Subcutaneous adipose tissue (tissue), 4 donors: ENCODE data around the gene TENT4A. TPM values are rescaled to one million over a fixed set of nuclear protein-coding genes. Genes with fewer than 3 reads are reported as not detected.

Source experiments
- total RNA-seq, 4 donors: library from RNA; depleted of rRNA; stranded (reverse); fragments of >200 nt; gene quantifications; one replicate each; pipeline ENCODE4 v1.1.0, GENCODE V29; 2016
- TF ChIP-seq, protein P1 (sequence below): fragments of 450-650 bp; IDR thresholded peaks from one replicate; pipeline ENCODE4 v1.5.1; 2016; ENCODE audit warnings: low read depth, mild to moderate bottlenecking, control low read depth, antibody characterized with exemption, moderate library complexity

TENT4A gene
- total RNA-seq, 4 donors from 2014 or later: 25.3 to 44.6 (median 29.4) TPM

DNA sequence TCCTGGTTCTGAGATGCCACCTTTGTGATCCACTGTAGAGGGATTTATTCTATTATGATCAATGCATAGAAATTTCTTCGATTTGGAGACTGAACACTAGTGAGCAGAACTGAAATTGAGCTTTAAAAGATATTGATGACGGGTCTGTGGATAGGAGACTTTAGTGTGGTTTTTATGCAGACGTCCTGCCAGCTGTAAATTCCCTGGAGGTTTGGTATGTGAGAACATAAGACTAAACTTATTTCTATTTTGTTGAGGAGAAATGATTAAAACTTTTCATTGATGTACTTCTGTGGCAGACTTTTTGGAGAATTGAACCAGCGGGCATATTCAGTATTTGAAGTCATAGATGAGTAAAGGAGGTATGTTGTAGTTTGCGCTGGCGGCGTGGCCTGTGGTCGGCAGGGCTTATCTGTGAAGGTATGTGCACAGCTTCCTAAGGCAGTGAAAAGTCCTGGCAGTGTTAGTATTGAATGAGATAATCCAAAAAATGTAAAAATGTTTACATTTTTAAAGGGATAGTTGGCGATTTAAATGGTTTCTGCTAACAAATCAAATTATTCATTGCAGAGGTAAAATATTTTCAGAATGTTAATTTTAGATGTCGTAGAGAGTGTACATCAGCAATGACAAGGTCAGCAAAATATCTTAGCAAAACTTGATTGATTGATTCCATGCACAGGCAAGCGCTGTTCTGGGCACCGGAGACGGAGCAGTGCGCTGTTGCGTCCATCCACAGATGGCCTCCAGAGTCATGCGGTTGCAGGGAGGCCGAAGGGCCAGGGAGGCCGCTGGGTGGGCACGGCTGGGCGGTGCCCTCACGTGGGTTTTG lies 20.4 kb downstream of the TENT4A start:
- TF ChIP-seq, protein P1, sequence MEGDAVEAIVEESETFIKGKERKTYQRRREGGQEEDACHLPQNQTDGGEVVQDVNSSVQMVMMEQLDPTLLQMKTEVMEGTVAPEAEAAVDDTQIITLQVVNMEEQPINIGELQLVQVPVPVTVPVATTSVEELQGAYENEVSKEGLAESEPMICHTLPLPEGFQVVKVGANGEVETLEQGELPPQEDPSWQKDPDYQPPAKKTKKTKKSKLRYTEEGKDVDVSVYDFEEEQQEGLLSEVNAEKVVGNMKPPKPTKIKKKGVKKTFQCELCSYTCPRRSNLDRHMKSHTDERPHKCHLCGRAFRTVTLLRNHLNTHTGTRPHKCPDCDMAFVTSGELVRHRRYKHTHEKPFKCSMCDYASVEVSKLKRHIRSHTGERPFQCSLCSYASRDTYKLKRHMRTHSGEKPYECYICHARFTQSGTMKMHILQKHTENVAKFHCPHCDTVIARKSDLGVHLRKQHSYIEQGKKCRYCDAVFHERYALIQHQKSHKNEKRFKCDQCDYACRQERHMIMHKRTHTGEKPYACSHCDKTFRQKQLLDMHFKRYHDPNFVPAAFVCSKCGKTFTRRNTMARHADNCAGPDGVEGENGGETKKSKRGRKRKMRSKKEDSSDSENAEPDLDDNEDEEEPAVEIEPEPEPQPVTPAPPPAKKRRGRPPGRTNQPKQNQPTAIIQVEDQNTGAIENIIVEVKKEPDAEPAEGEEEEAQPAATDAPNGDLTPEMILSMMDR: no peak

DNA sequence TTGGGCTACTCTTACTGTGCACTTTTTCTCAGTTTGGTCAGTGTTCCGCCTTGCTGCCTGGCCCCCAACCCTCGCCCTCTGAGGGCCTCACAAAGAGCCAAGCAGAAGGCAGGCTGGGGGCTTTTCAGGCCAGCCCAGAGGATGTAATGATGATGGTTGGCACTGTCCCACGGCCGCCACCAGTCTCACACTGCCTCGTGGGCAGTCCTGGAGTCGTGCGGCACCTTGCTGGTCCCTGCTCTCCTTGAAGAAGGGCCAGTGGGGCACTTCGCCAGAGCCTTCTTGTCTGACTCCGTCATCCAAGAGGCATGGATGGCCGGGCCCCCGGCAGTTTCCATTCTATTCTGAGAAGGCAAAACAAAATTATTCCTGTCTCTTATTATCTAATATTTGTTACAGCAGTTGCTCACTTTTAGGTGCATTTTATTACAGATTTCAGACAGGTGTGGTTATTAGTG lies 21.0 kb downstream of the TENT4A start:
- TF ChIP-seq, protein P1: no peak

DNA sequence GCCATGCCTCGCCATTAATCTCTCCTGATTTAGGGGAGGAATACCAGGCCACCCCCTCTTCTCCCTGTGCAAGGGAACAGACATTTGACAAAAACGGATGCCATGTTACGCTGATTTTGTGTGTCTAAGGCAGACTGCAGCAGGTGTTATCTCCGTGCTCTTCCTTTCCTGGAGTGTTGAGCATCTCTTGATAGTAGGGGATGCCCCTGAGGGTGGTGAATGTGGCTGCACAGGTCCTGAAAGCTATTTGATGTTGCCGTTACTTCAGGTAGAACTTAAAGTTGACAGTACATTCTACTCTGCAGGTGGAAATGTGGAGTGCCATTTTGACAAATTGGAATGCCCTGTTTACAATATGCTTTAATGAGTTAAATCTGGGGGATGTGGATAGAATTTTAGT lies 21.5 kb downstream of the TENT4A start:
- TF ChIP-seq, protein P1: no peak

DNA sequence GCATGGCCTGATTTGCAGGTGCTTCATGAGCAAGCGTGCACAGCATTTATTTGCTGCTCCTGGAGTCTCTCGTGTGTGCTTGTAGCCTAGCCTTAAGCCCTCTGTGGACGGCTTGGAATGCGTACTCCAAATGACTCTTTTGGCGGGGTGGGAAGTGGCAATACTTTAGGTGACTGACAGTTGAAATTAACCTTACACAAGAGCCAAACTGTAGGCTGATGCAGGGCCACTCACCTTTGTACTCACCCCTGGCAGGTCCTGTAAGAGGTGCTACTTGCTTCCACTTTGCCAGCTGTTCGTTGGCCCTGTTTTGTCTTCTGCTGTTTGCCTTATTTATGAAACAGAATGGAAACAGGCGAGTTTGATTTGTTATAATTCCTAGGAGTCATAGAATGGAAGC lies 22.9 kb downstream of the TENT4A start:
- TF ChIP-seq, protein P1: no peak

DNA sequence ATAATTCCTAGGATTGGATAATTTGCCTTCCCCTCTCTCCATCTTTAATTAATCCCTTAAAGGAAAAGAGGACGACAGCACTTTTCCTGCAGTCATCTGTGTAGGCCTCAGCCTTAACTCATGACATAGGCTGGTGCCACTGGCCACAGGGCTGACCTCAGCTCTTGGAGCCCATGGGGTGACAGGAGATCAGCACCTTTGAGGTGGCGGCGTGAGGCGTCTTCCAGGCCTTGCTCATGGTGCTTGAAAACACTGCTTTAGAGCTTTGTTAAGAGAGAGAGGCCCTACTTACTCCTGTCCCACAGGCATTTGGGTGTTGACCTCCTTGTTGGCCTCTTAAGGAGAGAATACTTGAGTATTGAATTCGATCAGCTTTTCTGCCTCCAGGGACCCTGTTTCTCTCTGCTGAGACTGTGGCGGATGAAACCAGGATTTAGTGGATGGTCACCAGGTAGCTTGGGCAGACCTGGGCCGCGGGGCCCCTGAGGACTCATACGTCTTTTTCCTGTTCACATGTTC lies 23.4 kb downstream of the TENT4A start:
- TF ChIP-seq, protein P1: no peak

DNA sequence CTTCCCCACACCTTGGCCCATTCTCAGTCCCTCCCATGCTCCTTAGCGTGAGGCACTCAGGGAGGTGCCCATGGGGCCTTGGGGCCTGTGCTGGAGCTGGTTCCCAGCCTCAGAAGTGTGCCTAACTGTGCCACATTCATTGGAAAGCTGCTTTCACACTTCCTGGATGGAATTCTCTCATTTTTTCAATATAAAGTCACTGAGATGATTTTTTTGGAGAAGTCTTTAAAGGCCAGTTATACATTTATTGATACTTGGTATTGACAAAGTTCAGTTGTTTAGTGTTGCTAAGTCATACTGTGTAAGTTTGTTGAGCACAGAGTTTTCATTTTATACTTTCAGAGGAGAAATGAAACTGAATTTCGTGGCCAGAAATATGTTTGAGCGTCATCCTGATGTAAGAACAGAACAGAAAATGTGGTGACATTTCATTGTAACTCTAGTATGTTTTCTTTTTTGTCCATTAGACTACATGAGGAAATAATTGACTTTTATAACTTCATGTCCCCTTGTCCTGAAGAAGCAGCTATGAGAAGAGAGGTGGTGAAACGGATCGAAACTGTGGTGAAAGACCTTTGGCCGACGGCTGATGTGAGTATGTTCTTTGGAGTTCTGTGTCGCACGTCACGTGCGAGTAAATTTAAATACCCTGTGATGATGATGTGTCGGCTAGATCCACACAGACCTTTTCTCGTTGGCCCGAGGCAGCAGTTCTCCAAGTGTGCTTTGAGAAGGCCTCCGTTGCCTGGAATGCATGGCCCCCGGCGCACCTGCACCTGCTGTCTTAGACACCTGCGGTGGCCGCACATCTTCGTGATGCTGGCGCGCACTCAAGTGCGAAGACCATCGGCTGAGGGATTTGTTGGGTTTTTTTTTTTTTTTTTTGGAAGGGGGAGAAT lies 24.1 kb downstream of the TENT4A start:
- TF ChIP-seq, protein P1: no peak

DNA sequence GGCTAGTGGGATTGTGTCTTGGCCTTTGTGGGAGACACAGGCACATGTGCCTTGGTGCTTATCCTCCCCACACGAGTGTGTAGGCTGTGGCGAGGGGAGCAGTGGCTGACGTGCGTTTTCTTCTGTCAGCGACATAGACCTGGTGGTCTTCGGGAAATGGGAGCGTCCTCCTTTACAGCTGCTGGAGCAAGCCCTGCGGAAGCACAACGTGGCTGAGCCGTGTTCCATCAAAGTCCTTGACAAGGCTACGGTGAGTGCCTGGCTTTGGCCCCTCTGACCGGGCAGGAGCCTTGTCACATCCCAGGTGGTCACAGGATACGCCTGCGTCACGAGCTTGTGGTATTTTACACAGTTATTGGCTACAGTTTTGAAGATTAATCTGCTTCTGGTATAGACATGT lies 26.4 kb downstream of the TENT4A start:
- TF ChIP-seq, protein P1: no peak
